Smooth muscle cell (in vitro differentiated cells): ENCODE data around the gene RCBTB1. TPM values are rescaled to one million over a fixed set of nuclear protein-coding genes. Genes with fewer than 3 reads are reported as not detected.
"Not testable (repeated sequence)": the region's sequence is repeated elsewhere in the genome, so short reads cannot be mapped to it uniquely, and the experiment has no call there.

Source experiments
- DNase-seq: peaks from one replicate; lab custom pipeline; 2025; ENCODE audit not compliant: unreplicated experiment; lab: John Stamatoyannopoulos, UW
- H2AFZ ChIP-seq: fragments of 200-600 bp; sonication (generic); 2 replicates; pipeline ENCODE4 v1.6.0; 2016; ENCODE audit warnings: antibody characterized with exemption, low read depth, mild to moderate bottlenecking
- H3F3A ChIP-seq: fragments of 200-600 bp; sonication (generic); 2 replicates; pipeline ENCODE4 v1.6.0; 2017; ENCODE audit warnings: antibody characterized with exemption, low read depth
- H3K27ac ChIP-seq: fragments of 200-600 bp; sonication (generic); 2 replicates; pipeline ENCODE4 v1.5.1; 2016; ENCODE audit warnings: low read depth, mild to moderate bottlenecking
- H3K27me3 ChIP-seq: fragments of 200-600 bp; sonication (generic); 2 replicates; pipeline ENCODE4 v1.6.1; 2016; ENCODE audit warnings: low read depth, mild to moderate bottlenecking
- H3K36me3 ChIP-seq: fragments of 200-600 bp; sonication (generic); 2 replicates; pipeline ENCODE4 v1.5.1; 2016; ENCODE audit warnings: low read depth
- H3K4me1 ChIP-seq: fragments of 200-600 bp; sonication (generic); 2 replicates; pipeline ENCODE4 v1.5.1; 2016; ENCODE audit warnings: low read depth
- H3K4me2 ChIP-seq: fragments of 200-600 bp; sonication (generic); 2 replicates; pipeline ENCODE4 v1.6.0; 2016; ENCODE audit warnings: mild to moderate bottlenecking
- H3K4me3 ChIP-seq: fragments of 200-600 bp; sonication (generic); 2 replicates; pipeline ENCODE4 v1.5.1; 2016; ENCODE audit warnings: mild to moderate bottlenecking
- H3K79me2 ChIP-seq: fragments of 200-600 bp; sonication (generic); 2 replicates; pipeline ENCODE4 v1.6.0; 2016; ENCODE audit warnings: low read depth, mild to moderate bottlenecking
- H3K9ac ChIP-seq: fragments of 200-600 bp; sonication (generic); 2 replicates; pipeline ENCODE4 v1.6.0; 2016; ENCODE audit warnings: low read depth
- H3K9me3 ChIP-seq: fragments of 200-600 bp; sonication (generic); replicated peaks from 2 replicates; pipeline ENCODE4 v1.5.1; 2016; ENCODE audit warnings: low read depth
- H4K20me1 ChIP-seq: fragments of 200-600 bp; sonication (generic); 2 replicates; pipeline ENCODE4 v1.6.0; 2016; ENCODE audit warnings: low read depth
- WGBS: methylation state at CpG from one replicate; pipeline ENCODE4 v1.1.7; 2016; ENCODE audit warnings: low lambda C conversion rate; 5-methylcytosine and 5-hydroxymethylcytosine counted together
- polyA plus RNA-seq: library from polyadenylated mRNA; unstranded; fragments of >200 nt; fragmentation: Nextera tagmentation; extraction: Ambion mirVana; gene quantifications from 2 replicates; pipeline ENCODE4 v1.2.1, GENCODE V29; 2016
- total RNA-seq: library from RNA; depleted of rRNA; stranded (reverse); fragments of >200 nt; gene quantifications from 2 replicates; pipeline ENCODE4 v1.2.3, GENCODE V29; 2014
- TF ChIP-seq, protein P1 (sequence below): fragments of 200-600 bp; sonication (generic); IDR thresholded peaks from 2 replicates; pipeline ENCODE4 v1.5.1; 2017; ENCODE audit warnings: borderline replicate concordance, mild to moderate bottlenecking, antibody characterized with exemption; ENCODE audit not compliant: insufficient read depth, poor library complexity, severe bottlenecking

RCBTB1 gene
- total and polyA plus RNA-seq, 2 experiments from 2014 or later, result 10.7 to 26.8 TPM

GRCh38 chr13:49597043-49597641 is 11.8 kb upstream of the RCBTB1 start:
- no peak for DNase-seq
- Histone ChIP-seq H3K36me3 (no peaks in the 10 kb centered on the region), H3K9ac (no peak overlapping the region), H3K9me3 (no peaks in the 10 kb centered on the region), H3F3A (no peaks in the 10 kb centered on the region), H4K20me1 (no peaks in the 10 kb centered on the region), H3K27me3 (no peaks in the 10 kb centered on the region), H3K27ac (no peak overlapping the region), H3K4me2 (no peak overlapping the region), H3K79me2 (no peaks in the 10 kb centered on the region), H3K4me1 (no peaks in the 10 kb centered on the region), H3K4me3 (no peak overlapping the region), H2AFZ (no peak overlapping the region)
- TF ChIP-seq, protein P1, sequence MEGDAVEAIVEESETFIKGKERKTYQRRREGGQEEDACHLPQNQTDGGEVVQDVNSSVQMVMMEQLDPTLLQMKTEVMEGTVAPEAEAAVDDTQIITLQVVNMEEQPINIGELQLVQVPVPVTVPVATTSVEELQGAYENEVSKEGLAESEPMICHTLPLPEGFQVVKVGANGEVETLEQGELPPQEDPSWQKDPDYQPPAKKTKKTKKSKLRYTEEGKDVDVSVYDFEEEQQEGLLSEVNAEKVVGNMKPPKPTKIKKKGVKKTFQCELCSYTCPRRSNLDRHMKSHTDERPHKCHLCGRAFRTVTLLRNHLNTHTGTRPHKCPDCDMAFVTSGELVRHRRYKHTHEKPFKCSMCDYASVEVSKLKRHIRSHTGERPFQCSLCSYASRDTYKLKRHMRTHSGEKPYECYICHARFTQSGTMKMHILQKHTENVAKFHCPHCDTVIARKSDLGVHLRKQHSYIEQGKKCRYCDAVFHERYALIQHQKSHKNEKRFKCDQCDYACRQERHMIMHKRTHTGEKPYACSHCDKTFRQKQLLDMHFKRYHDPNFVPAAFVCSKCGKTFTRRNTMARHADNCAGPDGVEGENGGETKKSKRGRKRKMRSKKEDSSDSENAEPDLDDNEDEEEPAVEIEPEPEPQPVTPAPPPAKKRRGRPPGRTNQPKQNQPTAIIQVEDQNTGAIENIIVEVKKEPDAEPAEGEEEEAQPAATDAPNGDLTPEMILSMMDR, result no peak
- WGBS, result 65% methylated on average over 11 of the region's 11 CpGs

GRCh38 chr13:49596221-49596620 is 10.9 kb upstream of the RCBTB1 start:
- Histone ChIP-seq H3K4me1 (no peaks in the 10 kb centered on the region), H3K27ac (no peak overlapping the region), H3K27me3 (no peaks in the 10 kb centered on the region), H3K9me3 (no peaks in the 10 kb centered on the region), H3K79me2 (no peaks in the 10 kb centered on the region), H3K4me2 (no peak overlapping the region), H3F3A (no peaks in the 10 kb centered on the region), H3K9ac (no peak overlapping the region), H3K4me3 (no peak overlapping the region), H3K36me3 (no peaks in the 10 kb centered on the region), H2AFZ (no peak overlapping the region), H4K20me1 (no peaks in the 10 kb centered on the region)
- DNase-seq, result no peak
- TF ChIP-seq, protein P1, result no peak
- 85% methylated on average over 2 of the region's 2 CpGs for WGBS

DNA sequence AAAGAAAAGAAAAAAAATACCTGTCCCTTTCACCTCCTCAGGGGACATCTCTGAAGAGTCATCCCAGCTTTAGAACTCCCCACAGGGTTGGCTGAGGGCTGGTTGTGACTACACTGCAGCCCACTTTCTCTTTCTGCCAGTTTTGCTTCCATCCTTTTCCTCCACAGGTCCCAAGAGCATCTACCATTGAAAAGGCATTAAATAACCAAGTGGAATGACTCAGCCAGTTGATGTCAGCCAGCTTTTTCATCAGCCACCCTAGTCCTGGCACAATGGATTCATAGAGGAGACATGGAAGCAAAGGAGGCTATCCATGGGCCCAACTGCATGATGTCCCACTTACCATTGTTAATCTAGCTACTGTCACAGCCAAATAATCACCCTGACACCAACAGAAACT is 9.2 kb upstream of the RCBTB1 start:
- H3K36me3 ChIP-seq, result no peaks in the 10 kb centered on the region
- no peak overlapping the region for H3K4me2 ChIP-seq
- TF ChIP-seq, protein P1, result no peak
- H2AFZ ChIP-seq, result no peak overlapping the region
- H3F3A ChIP-seq, result no peaks in the 10 kb centered on the region
- no peaks in the 10 kb centered on the region for H3K79me2 ChIP-seq
- no peaks in the 10 kb centered on the region for H3K9me3 ChIP-seq
- no peaks in the 10 kb centered on the region for H4K20me1 ChIP-seq
- no peak overlapping the region for H3K9ac ChIP-seq
- no peak overlapping the region for H3K27ac ChIP-seq
- H3K27me3 ChIP-seq, result no peaks in the 10 kb centered on the region
- no peak overlapping the region for H3K4me3 ChIP-seq
- DNase-seq, result no peak
- H3K4me1 ChIP-seq, result no peaks in the 10 kb centered on the region

- H3K36me3 ChIP-seq, H3K4me2 ChIP-seq, H3K27me3 ChIP-seq, H3K4me1 ChIP-seq, H3K79me2 ChIP-seq, H3K9me3 ChIP-seq, H3K4me3 ChIP-seq, H2AFZ ChIP-seq, DNase-seq, H3K27ac ChIP-seq, H3F3A ChIP-seq, H4K20me1 ChIP-seq, H3K9ac ChIP-seq: not testable (repeated sequence)
- WGBS, result 91% methylated on average over 2 of the region's 4 CpGs
These were observed 8.5 kb upstream of the RCBTB1 start for GRCh38 chr13:49593876-49594275.

DNA sequence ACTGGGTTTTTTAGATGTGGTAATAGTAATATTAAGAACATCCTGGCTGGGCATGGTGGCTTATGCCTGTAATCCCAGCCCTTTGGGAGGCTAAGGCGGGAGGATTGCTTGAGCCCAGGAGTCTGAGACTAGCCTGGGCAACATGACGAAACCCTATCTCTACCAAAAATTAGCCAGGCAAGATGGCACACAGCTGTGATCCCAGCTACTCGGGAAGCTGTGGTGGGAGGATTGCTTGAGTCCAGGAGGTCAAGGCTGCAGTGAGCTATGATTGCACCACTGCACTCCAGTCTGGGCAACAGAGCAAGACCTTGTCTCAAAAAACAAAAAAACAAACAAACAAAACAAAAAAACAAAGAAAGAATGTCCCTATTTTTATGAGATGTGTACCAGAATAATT is 5.4 kb upstream of the RCBTB1 start:
- not testable (repeated sequence) for H3F3A ChIP-seq, H3K36me3 ChIP-seq, H3K9me3 ChIP-seq, H3K79me2 ChIP-seq, DNase-seq, H4K20me1 ChIP-seq, H3K27ac ChIP-seq, H3K4me1 ChIP-seq, H3K4me2 ChIP-seq, H3K27me3 ChIP-seq, H3K9ac ChIP-seq, H2AFZ ChIP-seq, H3K4me3 ChIP-seq
- 88% methylated on average over 3 of the region's 3 CpGs for WGBS
